GM23248 (cell line): ENCODE measurements around the gene SUOX. TPM values are rescaled to one million over a fixed set of nuclear protein-coding genes. Genes with fewer than 3 reads are reported as not detected.
"Not testable (repeated sequence)": the region's sequence is repeated elsewhere in the genome, so short reads cannot be mapped to it uniquely, and the experiment has no call there.

ENCODE experiments used
- DNase-seq: peaks from one replicate; pipeline ENCODE4 v3.0.0-alpha.2; 2015
- H2AFZ ChIP-seq: fragments of 200-600 bp; sonication (generic); 2 replicates; pipeline ENCODE4 v1.6.1; 2016; ENCODE audit warnings: antibody characterized with exemption
- H3F3A ChIP-seq: fragments of 200-600 bp; sonication (generic); 2 replicates; pipeline ENCODE4 v1.6.1; 2016; ENCODE audit warnings: mild to moderate bottlenecking, antibody characterized with exemption, mixed run types; ENCODE audit not compliant: insufficient read depth
- H3K27ac ChIP-seq: fragments of 200-600 bp; sonication (generic); 2 replicates; pipeline ENCODE4 v1.5.1; 2016; ENCODE audit warnings: mild to moderate bottlenecking
- H3K27me3 ChIP-seq: fragments of 200-600 bp; sonication (generic); replicated peaks from 2 replicates; pipeline ENCODE4 v1.6.1; 2016; ENCODE audit warnings: mild to moderate bottlenecking; ENCODE audit not compliant: insufficient read depth
- H3K36me3 ChIP-seq: fragments of 200-600 bp; sonication (generic); 2 replicates; pipeline ENCODE4 v1.6.1; 2016; ENCODE audit warnings: low read depth, mild to moderate bottlenecking
- H3K4me1 ChIP-seq: fragments of 200-600 bp; sonication (generic); 2 replicates; pipeline ENCODE4 v1.6.1; 2016; ENCODE audit warnings: mild to moderate bottlenecking; ENCODE audit not compliant: insufficient read depth
- H3K4me2 ChIP-seq: fragments of 200-600 bp; sonication (generic); one replicate; pipeline ENCODE4 v1.6.1; 2016; ENCODE audit warnings: mild to moderate bottlenecking; ENCODE audit not compliant: unreplicated experiment
- H3K4me3 ChIP-seq: fragments of 200-600 bp; sonication (generic); 2 replicates; pipeline ENCODE4 v1.5.1; 2016; ENCODE audit warnings: mild to moderate bottlenecking
- H3K79me2 ChIP-seq: fragments of 200-600 bp; sonication (generic); 2 replicates; pipeline ENCODE4 v1.6.1; 2016; ENCODE audit warnings: mild to moderate bottlenecking; ENCODE audit not compliant: insufficient read depth
- H3K9ac ChIP-seq: fragments of 200-600 bp; sonication (generic); 2 replicates; pipeline ENCODE4 v1.6.1; 2016; ENCODE audit warnings: mild to moderate bottlenecking
- H3K9me2 ChIP-seq: fragments of 200-600 bp; sonication (generic); 2 replicates; pipeline ENCODE4 v1.6.1; 2016; ENCODE audit warnings: mixed run types, mild to moderate bottlenecking, moderate library complexity; ENCODE audit not compliant: insufficient read depth
- H3K9me3 ChIP-seq: fragments of 200-600 bp; sonication (generic); one replicate; pipeline ENCODE4 v1.6.1; 2017; ENCODE audit warnings: low read depth
- H4K20me1 ChIP-seq: fragments of 200-600 bp; sonication (generic); 2 replicates; pipeline ENCODE4 v1.6.0; 2016; ENCODE audit not compliant: insufficient read depth
- EZH2 ChIP-seq: fragments of 200-600 bp; sonication (generic); IDR thresholded peaks from 2 replicates; pipeline ENCODE4 v1.6.1; 2018; ENCODE audit warnings: antibody characterized with exemption, mild to moderate bottlenecking; ENCODE audit not compliant: insufficient read depth, poor library complexity, severe bottlenecking
- EZH2phosphoT487 ChIP-seq: fragments of 200-600 bp; sonication (generic); IDR thresholded peaks from 2 replicates; pipeline ENCODE4 v1.6.1; 2018; ENCODE audit warnings: antibody characterized with exemption, moderate library complexity, mild to moderate bottlenecking, low read depth; ENCODE audit not compliant: insufficient read depth
- WGBS, 2 experiments: methylation state at CpG; one replicate each; pipeline ENCODE4 v1.1.6; 2015 to 2017; ENCODE audit warnings: low lambda C conversion rate in 2 of 2, low coverage in 1 of 2; ENCODE audit errors: missing lambda C conversion rate in 2 of 2; 5-methylcytosine and 5-hydroxymethylcytosine counted together
- in situ Hi-C: fragments of 300-500 bp; cut with MboI; formaldehyde crosslinking; loops from 2 replicates; pipeline ENCODE4 v1.15.0; 2020
- polyA plus RNA-seq: library from polyadenylated mRNA; unstranded; fragments of >200 nt; fragmentation: Nextera tagmentation; extraction: Ambion mirVana; gene quantifications from 2 replicates; pipeline ENCODE4 v1.2.1, GENCODE V29; 2016
- total RNA-seq: library from RNA; depleted of rRNA; stranded (reverse); fragments of >200 nt; shearing (Covaris generic); gene quantifications from 2 replicates; pipeline ENCODE4 v1.2.3, GENCODE V29; 2014

Gene SUOX
- total and polyA plus RNA-seq, 2 experiments from 2014 or later: 9.5 to 10.2 TPM

GRCh38 chr12:55984861-55985260, 12.2 kb upstream of the SUOX start:
- DNase-seq: no peak
- Histone ChIP-seq H2AFZ (no peak overlapping the region), H3K4me1 (peaks cover 8% of the 10 kb centered on the region), H3K79me2 (peaks cover 64% of the 10 kb centered on the region), H3K9ac (no peak overlapping the region), H3K9me3 (no peaks in the 10 kb centered on the region), H3K9me2 (no peaks in the 10 kb centered on the region), H3K27me3 (no peaks in the 10 kb centered on the region), H4K20me1 (peaks cover 4% of the 10 kb centered on the region; the same call in 1 of the 2 replicates), H3K36me3 (peaks cover 25% of the 10 kb centered on the region), H3K27ac (no peak overlapping the region), H3K4me3 (no peak overlapping the region), H3K4me2 (no peak overlapping the region), H3F3A (no peaks in the 10 kb centered on the region)
- WGBS, 2 experiments: 68 to 80% methylated on average over 2 of the region's 2 CpGs
- TF ChIP-seq EZH2phosphoT487: no peak
- in situ Hi-C loops: no loop called here

DNA sequence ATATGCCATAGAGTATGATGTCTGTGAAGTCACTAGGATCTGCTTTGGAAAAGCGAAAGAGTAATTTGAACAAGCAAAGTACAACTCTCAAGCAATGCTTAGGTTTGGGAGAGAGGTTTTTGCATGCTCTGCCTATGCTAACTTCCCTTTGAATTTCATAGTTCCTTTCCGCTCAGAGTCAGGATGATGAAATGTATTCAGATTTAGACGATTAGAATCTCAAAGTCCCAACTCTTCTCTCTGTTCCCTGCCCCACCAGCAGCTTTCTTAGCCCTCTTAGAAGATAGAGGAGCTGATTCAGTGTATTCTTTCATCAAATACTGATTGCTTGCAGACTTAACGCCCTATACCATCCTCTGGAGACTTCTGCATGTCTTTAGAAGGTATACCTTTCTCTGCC, 11.7 kb upstream of the SUOX start:
- Histone ChIP-seq H3K9ac (no peak overlapping the region), H3K4me2 (no peak overlapping the region), H3K4me3 (no peak overlapping the region), H3K4me1 (peaks cover 8% of the 10 kb centered on the region), H4K20me1 (peaks cover 4% of the 10 kb centered on the region; the same call in 1 of the 2 replicates), H3K9me3 (no peaks in the 10 kb centered on the region), H3K27me3 (no peaks in the 10 kb centered on the region), H3K36me3 (peaks cover 28% of the 10 kb centered on the region), H3K9me2 (no peaks in the 10 kb centered on the region), H3K27ac (no peak overlapping the region), H2AFZ (no peak overlapping the region), H3F3A (no peaks in the 10 kb centered on the region), H3K79me2 (peaks cover 59% of the 10 kb centered on the region)
- no peak for DNase-seq
- 90% methylated on average over 4 of the region's 4 CpGs for WGBS, 2 experiments
- in situ Hi-C loops: no loop called here
- no peak for TF ChIP-seq EZH2phosphoT487
- no peak for TF ChIP-seq EZH2

GRCh38 chr12:55985976-55986375, 11.1 kb upstream of the SUOX start:
- in situ Hi-C loops: not testable (repeated sequence)

GRCh38 chr12:55991110-55991509, 6.0 kb upstream of the SUOX start:
- Histone ChIP-seq H3K4me3 (no peak overlapping the region), H3K27me3 (no peaks in the 10 kb centered on the region), H3K36me3 (peaks cover 29% of the 10 kb centered on the region), H3K79me2 (0 out of 2 replicates have a peak, but pooled peaks cover 2% of the 10 kb centered on the region), H3K4me2 (no peak overlapping the region), H3K4me1 (no peaks in the 10 kb centered on the region), H3F3A (peaks cover 26% of the 10 kb centered on the region), H3K9ac (no peak overlapping the region), H2AFZ (no peak overlapping the region), H4K20me1 (no peaks in the 10 kb centered on the region), H3K27ac (no peak overlapping the region), H3K9me2 (no peaks in the 10 kb centered on the region), H3K9me3 (no peaks in the 10 kb centered on the region)
- WGBS, 2 experiments: 79 to 81% methylated on average over 3 of the region's 3 CpGs
- in situ Hi-C loops: no loop called here
- no peak for DNase-seq
- TF ChIP-seq EZH2: no peak
- TF ChIP-seq EZH2phosphoT487: no peak

More at GRCh38 chr12:55985976-55986375, 11.1 kb upstream of the SUOX start:
- not testable (repeated sequence) for H3K4me2 ChIP-seq, H3F3A ChIP-seq, H4K20me1 ChIP-seq, H3K9ac ChIP-seq, H3K27me3 ChIP-seq, H3K4me3 ChIP-seq, DNase-seq, H3K27ac ChIP-seq, H3K4me1 ChIP-seq, H3K9me3 ChIP-seq, H2AFZ ChIP-seq, H3K9me2 ChIP-seq
- Histone ChIP-seq H3K79me2 (peaks cover 53% of the 10 kb centered on the region), H3K36me3 (peaks cover 35% of the 10 kb centered on the region)
- WGBS, 2 experiments: 93% methylated on average over 7 of the region's 7 CpGs

DNA sequence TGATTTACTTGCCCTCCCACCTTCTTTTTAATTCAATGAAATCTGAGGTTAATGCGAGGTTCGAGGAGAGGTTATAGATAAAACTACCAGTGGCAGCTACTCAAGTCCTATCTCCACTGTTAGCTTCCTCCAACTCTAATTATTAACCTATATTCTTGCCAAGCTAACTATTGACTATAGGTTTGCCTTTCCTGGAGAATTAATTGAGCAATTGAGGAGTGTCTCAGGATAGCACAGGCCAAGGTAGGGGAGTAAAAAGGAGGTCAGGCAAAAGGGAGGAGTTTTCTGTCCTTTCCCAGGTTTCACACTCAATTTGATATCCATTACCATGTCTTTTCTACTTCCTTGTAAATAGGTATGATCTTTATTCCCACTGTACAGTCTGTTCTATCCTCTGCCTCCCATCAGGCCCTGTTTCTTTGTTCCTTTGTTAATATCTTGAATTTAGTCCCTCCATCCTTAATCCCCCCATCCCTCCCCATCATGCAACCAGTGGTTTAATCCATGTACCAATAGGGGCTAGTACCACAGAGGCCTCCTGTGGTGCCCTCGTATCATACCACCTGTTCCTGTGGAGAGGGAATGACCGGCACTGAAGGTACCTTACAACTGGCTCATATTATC, 3.7 kb upstream of the SUOX start:
- peaks cover 4% of the 10 kb centered on the region; the same call in 1 of the 2 replicates for H3K79me2 ChIP-seq
- no peak for DNase-seq
- in situ Hi-C loops: no loop called here
- H3K27me3 ChIP-seq: no peaks in the 10 kb centered on the region
- no peaks in the 10 kb centered on the region for H3K9me2 ChIP-seq
- peaks cover 32% of the 10 kb centered on the region for H3F3A ChIP-seq
- no peak overlapping the region for H3K27ac ChIP-seq
- no peak overlapping the region for H3K4me2 ChIP-seq
- no peak for TF ChIP-seq EZH2phosphoT487
- TF ChIP-seq EZH2: no peak
- H3K9ac ChIP-seq: no peak overlapping the region
- H3K9me3 ChIP-seq: no peaks in the 10 kb centered on the region
- H3K4me3 ChIP-seq: no peak overlapping the region
- no peaks in the 10 kb centered on the region for H4K20me1 ChIP-seq
- H3K36me3 ChIP-seq: peaks cover 23% of the 10 kb centered on the region; the same call in 1 of the 2 replicates
- H2AFZ ChIP-seq: no peak overlapping the region
- WGBS, 2 experiments: 89 to 91% methylated on average over 4 of the region's 4 CpGs
- H3K4me1 ChIP-seq: no peaks in the 10 kb centered on the region
